ENCODE results near the gene PDCD11. TPM values are rescaled to one million over a fixed set of nuclear protein-coding genes. Genes with fewer than 3 reads are reported as not detected.
"Not testable (repeated sequence)": the region's sequence is repeated elsewhere in the genome, so short reads cannot be mapped to it uniquely, and the experiment has no call there.

Gene PDCD11
- polyA plus RNA-seq (2011; rRNA removed) (18.5 and 21.9 TPM in 2 replicates), polyA minus RNA-seq (2011; rRNA and poly(A)+ RNA removed) (59.4 and 61.4 TPM in 2 replicates)

DNA sequence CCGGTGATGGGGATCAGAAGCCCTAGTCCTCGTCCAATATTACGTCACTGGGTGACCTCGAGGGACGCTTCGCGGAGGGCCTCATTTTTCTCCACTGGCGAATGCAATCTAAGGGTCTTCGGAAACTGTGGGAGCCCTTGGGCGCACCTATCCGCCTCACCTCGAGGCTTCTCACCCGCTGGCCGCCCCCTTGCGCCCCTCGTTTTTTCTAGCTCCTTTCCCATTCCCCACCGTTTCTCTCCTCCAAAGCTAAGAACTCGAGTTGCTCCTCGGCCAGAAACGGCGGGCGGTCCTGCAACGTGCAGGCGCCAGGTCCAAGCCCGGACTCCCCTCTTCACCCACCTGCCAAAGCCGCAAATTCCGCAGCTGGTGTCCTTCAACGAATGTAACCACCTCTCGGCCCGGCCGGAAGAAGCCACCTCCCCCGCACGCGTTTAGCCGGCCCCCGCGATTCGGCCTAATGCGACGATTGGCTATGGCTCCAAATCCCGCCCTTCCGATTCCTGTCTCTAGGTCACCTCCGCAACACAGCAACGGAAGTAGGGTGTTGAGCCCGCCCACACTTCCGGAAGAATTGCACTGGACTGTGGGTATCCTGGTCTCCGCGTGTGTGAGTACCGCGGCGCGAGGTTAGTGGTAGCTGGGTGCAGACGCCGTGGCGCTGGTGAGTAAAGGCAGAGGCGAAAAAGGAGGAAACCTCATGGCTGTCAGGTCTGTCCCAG is at the start of gene PDCD11, which contains the start of gene ATP5MK:
PDCD11 (plus strand) TSS at position 560 of the 722 bp plus-strand sequence. CDS start 1,801 bp downstream, outside the sequence.
ATP5MK (minus strand) TSS at position 409 of the 722 bp plus-strand sequence. CDS start 4,018 bp downstream, outside the sequence.
- peak within 1 kb of the TSS; percentile 98 for H3K4me3 ChIP-seq (ENCODE audit: low read depth, low read length)
- TF ChIP-seq, protein P1, sequence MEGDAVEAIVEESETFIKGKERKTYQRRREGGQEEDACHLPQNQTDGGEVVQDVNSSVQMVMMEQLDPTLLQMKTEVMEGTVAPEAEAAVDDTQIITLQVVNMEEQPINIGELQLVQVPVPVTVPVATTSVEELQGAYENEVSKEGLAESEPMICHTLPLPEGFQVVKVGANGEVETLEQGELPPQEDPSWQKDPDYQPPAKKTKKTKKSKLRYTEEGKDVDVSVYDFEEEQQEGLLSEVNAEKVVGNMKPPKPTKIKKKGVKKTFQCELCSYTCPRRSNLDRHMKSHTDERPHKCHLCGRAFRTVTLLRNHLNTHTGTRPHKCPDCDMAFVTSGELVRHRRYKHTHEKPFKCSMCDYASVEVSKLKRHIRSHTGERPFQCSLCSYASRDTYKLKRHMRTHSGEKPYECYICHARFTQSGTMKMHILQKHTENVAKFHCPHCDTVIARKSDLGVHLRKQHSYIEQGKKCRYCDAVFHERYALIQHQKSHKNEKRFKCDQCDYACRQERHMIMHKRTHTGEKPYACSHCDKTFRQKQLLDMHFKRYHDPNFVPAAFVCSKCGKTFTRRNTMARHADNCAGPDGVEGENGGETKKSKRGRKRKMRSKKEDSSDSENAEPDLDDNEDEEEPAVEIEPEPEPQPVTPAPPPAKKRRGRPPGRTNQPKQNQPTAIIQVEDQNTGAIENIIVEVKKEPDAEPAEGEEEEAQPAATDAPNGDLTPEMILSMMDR (IDR thresholded peaks at IDR 0.05; ENCODE audit: low read depth, low read length) = 0 out of 2 replicates have a peak, but pooled peaks have one; percentile 29
- ChIA-PET CTCF (interaction anchor here (1.3 kb wide), 1 partner anchor 20 kb away, joined by 3 read pairs; no protein-coding TSS in a partner anchor), POLR2A (interaction anchor here (0.9 to 1.0 kb wide), 3 partner anchors 56 to 96 kb away, joined by 3 read pairs; partner anchors contain the start of gene CALHM2)
- H3K27ac ChIP-seq (ENCODE audit: low read depth, low read length) = peak within 1 kb of the TSS; percentile 77
- DNase-seq (ENCODE audit: low read depth, low spot score) = peak; percentile 94
- H3K27me3 ChIP-seq (ENCODE audit: control insufficient read depth, insufficient read depth, low read length) = no peaks in the 10 kb centered on the region
- no peaks in the 10 kb centered on the region for H3K9me3 ChIP-seq (ENCODE audit: control insufficient read depth, insufficient read depth, low read length)

GRCh38 chr10:103350175-103350516 is 46.3 kb upstream of the PDCD11 start:
- H3K4me3 ChIP-seq (ENCODE audit: low read depth, low read length) = peak overlapping the region; percentile 72

GRCh38 chr10:103350517-103351260 is 45.7 kb upstream of the PDCD11 start, which contains the start of gene PCGF6:
PCGF6 (minus strand) TSS chr10:103351140; CDS start chr10:103351066, 74 bp downstream.
- ChIA-PET POLR2A (interaction anchor here (0.6 to 0.7 kb wide), 3 partner anchors 14 to 1237 kb away, joined by 3 read pairs; no protein-coding TSS in a partner anchor), CTCF (interaction anchor here (1.1 kb wide), 1 partner anchor 17 kb away, joined by 3 read pairs; no protein-coding TSS in a partner anchor)
- Histone ChIP-seq H3K27me3 (ENCODE audit: control insufficient read depth, insufficient read depth, low read length) (no peaks in the 10 kb centered on the region), H3K27ac (ENCODE audit: low read depth, low read length) (peak within 1 kb of the TSS; percentile 75), H3K9me3 (ENCODE audit: control insufficient read depth, insufficient read depth, low read length) (no peaks in the 10 kb centered on the region), H3K4me3 (ENCODE audit: low read depth, low read length) (peak within 1 kb of the TSS; percentile 72)
- TF ChIP-seq, protein P1 (IDR thresholded peaks at IDR 0.05; ENCODE audit: low read depth, low read length) = peak; percentile 3; the same call in 1 of the 2 replicates
- peak; percentile 34 for DNase-seq (ENCODE audit: low read depth, low spot score)

More at GRCh38 chr10:103350175-103350516, 46.3 kb upstream of the PDCD11 start:
- CTCF ChIA-PET = interaction anchor here (1.1 kb wide), 1 partner anchor 16 kb away, joined by 3 read pairs; no protein-coding TSS in a partner anchor
- POLR2A ChIA-PET = interaction anchor here (0.6 kb wide), 1 partner anchor 80 kb away, joined by 3 read pairs; no protein-coding TSS in a partner anchor
- no peak for DNase-seq (ENCODE audit: low read depth, low spot score)
- peak overlapping the region; percentile 75 for H3K27ac ChIP-seq (ENCODE audit: low read depth, low read length)
- H3K9me3 ChIP-seq (ENCODE audit: control insufficient read depth, insufficient read depth, low read length) = no peaks in the 10 kb centered on the region
- TF ChIP-seq, protein P1 (IDR thresholded peaks at IDR 0.05; ENCODE audit: low read depth, low read length) = no peak
- H3K27me3 ChIP-seq (ENCODE audit: control insufficient read depth, insufficient read depth, low read length) = no peaks in the 10 kb centered on the region

DNA sequence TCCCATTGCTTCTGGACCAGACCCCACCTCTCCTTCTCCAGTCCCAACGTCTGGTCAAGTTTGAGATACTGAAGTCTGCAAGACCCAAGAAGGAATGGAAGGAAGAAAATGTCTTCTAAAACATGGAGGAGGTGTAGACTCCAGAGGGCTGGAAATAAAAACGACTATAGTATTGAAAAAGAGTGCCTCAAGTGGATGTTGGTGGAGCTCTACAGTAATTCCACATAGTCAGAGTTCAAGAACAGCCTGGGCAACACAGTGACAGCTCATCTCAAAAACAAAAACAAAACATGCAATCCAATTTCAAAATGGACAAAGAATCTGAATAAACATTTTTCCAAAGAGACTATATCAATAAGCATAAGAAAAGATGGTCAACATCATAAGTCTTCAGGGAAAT is 43.1 kb upstream of the PDCD11 start:
- H3K4me3 ChIP-seq (ENCODE audit: low read depth, low read length) = no peak overlapping the region
- no peak overlapping the region for H3K27ac ChIP-seq (ENCODE audit: low read depth, low read length)
- CTCF ChIA-PET = interaction anchor here (0.7 kb wide), 1 partner anchor 41 kb away, joined by 5 read pairs; no protein-coding TSS in a partner anchor
- TF ChIP-seq, protein P1 (IDR thresholded peaks at IDR 0.05; ENCODE audit: low read depth, low read length) = no peak
- H3K9me3 ChIP-seq (ENCODE audit: control insufficient read depth, insufficient read depth, low read length) = no peaks in the 10 kb centered on the region
- H3K27me3 ChIP-seq (ENCODE audit: control insufficient read depth, insufficient read depth, low read length) = no peaks in the 10 kb centered on the region
- POLR2A ChIA-PET = no interaction called here
- DNase-seq (ENCODE audit: low read depth, low spot score) = no peak

- CTCF ChIA-PET; H3K27me3 ChIP-seq (ENCODE audit: control insufficient read depth, insufficient read depth, low read length); H3K27ac ChIP-seq (ENCODE audit: low read depth, low read length); POLR2A ChIA-PET; DNase-seq (ENCODE audit: low read depth, low spot score); H3K9me3 ChIP-seq (ENCODE audit: control insufficient read depth, insufficient read depth, low read length); H3K4me3 ChIP-seq (ENCODE audit: low read depth, low read length): not testable (repeated sequence)
These were observed 41.9 kb upstream of the PDCD11 start for GRCh38 chr10:103354567-103354966.

Data from AG04450 (cell line).